ENCODE results near the gene SDF2L1. TPM values are rescaled to one million over a fixed set of nuclear protein-coding genes. Genes with fewer than 3 reads are reported as not detected.

SDF2L1 gene
- total RNA-seq, 2 experiments from 2014 or later, result 38.6 to 41.3 TPM

- peaks cover 28% of the 10 kb centered on the region for H3K36me3 Mint-ChIP-seq (ENCODE audit: low read depth)
- ChIA-PET CTCF (interaction anchor here (0.6 to 3.9 kb wide), 3 partner anchors 8 to 22 kb away, joined by 3 to 32 read pairs (median 10); partner anchors contain the start of genes SDF2L1 and YDJC), POLR2A (interaction anchor here (0.9 to 4.6 kb wide), 5 partner anchors 9 to 85 kb away, joined by 3 to 30 read pairs (median 5); partner anchors contain the start of genes SDF2L1 and YDJC)
- H3K4me1 Mint-ChIP-seq (ENCODE audit: low read depth), result peaks cover 21% of the 10 kb centered on the region
- no peaks in the 10 kb centered on the region for H3K9me3 Mint-ChIP-seq
- DNase-seq, result no peak
- ATAC-seq, result no peak
- intact Hi-C loops (cut with micrococcal nuclease), result no loop called here
- no peaks in the 10 kb centered on the region for H3K27me3 Mint-ChIP-seq
- peak overlapping the region; percentile 89 for H3K4me3 Mint-ChIP-seq
- no peak for TF ChIP-seq CTCF (IDR thresholded peaks at IDR 0.05)
- peak overlapping the region; percentile 83 for H3K27ac Mint-ChIP-seq
Measured at GRCh38 chr22:21650823-21651520, 8.9 kb downstream of the SDF2L1 start.

- Mint-ChIP-seq H3K9me3 (no peaks in the 10 kb centered on the region), H3K4me3 (peak overlapping the region; percentile 89), H3K27me3 (no peaks in the 10 kb centered on the region), H3K36me3 (ENCODE audit: low read depth) (peaks cover 24% of the 10 kb centered on the region), H3K27ac (peak overlapping the region; percentile 83), H3K4me1 (ENCODE audit: low read depth) (peaks cover 20% of the 10 kb centered on the region)
- intact Hi-C loops (cut with micrococcal nuclease), result no loop called here
- POLR2A ChIA-PET, result interaction anchor here (0.9 to 4.6 kb wide), 6 partner anchors 9 to 86 kb away, joined by 3 to 30 read pairs (median 5); partner anchors contain the start of genes SDF2L1 and YDJC
- ATAC-seq, result peak; percentile 9
- DNase-seq, result no peak
- CTCF ChIA-PET, result interaction anchor here (3.2 to 3.9 kb wide), 2 partner anchors 9 to 23 kb away, joined by 10 to 32 read pairs; partner anchors contain the start of genes SDF2L1 and YDJC
- TF ChIP-seq CTCF (IDR thresholded peaks at IDR 0.05), result no peak
Measured at GRCh38 chr22:21651521-21652009, 9.5 kb downstream of the SDF2L1 start.

- peak overlapping the region; percentile 89 for H3K4me3 Mint-ChIP-seq
- CTCF ChIA-PET, result interaction anchor here (3.2 to 3.9 kb wide), 2 partner anchors 9 to 23 kb away, joined by 10 to 32 read pairs; partner anchors contain the start of genes SDF2L1 and YDJC
- intact Hi-C loops (cut with micrococcal nuclease), result no loop called here
Measured at GRCh38 chr22:21652010-21652546, 10.0 kb downstream of the SDF2L1 start.

More at GRCh38 chr22:21652010-21652546, 10.0 kb downstream of the SDF2L1 start:
- DNase-seq (peak; percentile 95), ATAC-seq (peak; percentile 97)
- POLR2A ChIA-PET, result interaction anchor here (0.7 to 4.6 kb wide), 7 partner anchors 10 to 205 kb away, joined by 3 to 30 read pairs (median 4); partner anchors contain the start of genes PPIL2, SDF2L1 and YDJC
- Mint-ChIP-seq H3K9me3 (no peaks in the 10 kb centered on the region), H3K36me3 (ENCODE audit: low read depth) (peaks cover 24% of the 10 kb centered on the region), H3K4me1 (ENCODE audit: low read depth) (peaks cover 22% of the 10 kb centered on the region), H3K27ac (peak overlapping the region; percentile 83), H3K27me3 (no peaks in the 10 kb centered on the region)
- no peak for TF ChIP-seq CTCF (IDR thresholded peaks at IDR 0.05)

All from activated CD8-positive, alpha-beta T cell treated with anti-CD3 and anti-CD28 coated beads for 36 hours (primary cell).